Left ventricle myocardium inferior (tissue), 1 donor: ENCODE results near the gene ISG15. TPM values are rescaled to one million over a fixed set of nuclear protein-coding genes. Genes with fewer than 3 reads are reported as not detected.

Source experiments
- DNase-seq: peaks from one replicate; pipeline ENCODE4 v3.0.0-alpha.2; 2020
- H3K27ac ChIP-seq: fragments of 200-600 bp; replicated peaks from 2 replicates; pipeline ENCODE4 v1.8.0; 2021
- H3K27me3 ChIP-seq: fragments of 200-600 bp; 2 replicates; pipeline ENCODE4 v1.8.0; 2021; ENCODE audit warnings: low read depth
- H3K36me3 ChIP-seq: fragments of 200-600 bp; 2 replicates; pipeline ENCODE4 v1.8.0; 2021
- H3K4me1 ChIP-seq: fragments of 200-600 bp; 2 replicates; pipeline ENCODE4 v1.8.0; 2021
- H3K4me3 ChIP-seq: fragments of 200-600 bp; 2 replicates; pipeline ENCODE4 v1.8.0; 2021; ENCODE audit warnings: mild to moderate bottlenecking, moderate library complexity
- H3K9me3 ChIP-seq: fragments of 200-600 bp; replicated peaks from 2 replicates; pipeline ENCODE4 v1.8.0; 2021
- intact Hi-C: fragments of 100-400 bp; cut with micrococcal nuclease; formaldehyde crosslinking; loops from one replicate; pipeline ENCODE4 v1.11.0; 2022
- total RNA-seq: library from RNA; stranded (reverse); fragmentation: NEBNext Ultra II Directional; extraction: Animal tissue kit (Norgen Biotek cat#: 25700); gene quantifications from one replicate; pipeline ENCODE4 v1.2.1, GENCODE V29; 2021
- TF ChIP-seq, protein P1 (sequence below): fragments of 200-600 bp; IDR thresholded peaks from 2 replicates; pipeline ENCODE4 v1.8.0; 2021; ENCODE audit warnings: antibody characterized with exemption, mild to moderate bottlenecking, borderline replicate concordance
- donor health status: DM: no; HTN: yes; CAD: no; lungs with severe emphysema.

Gene ISG15
- total RNA-seq, 1 donor from 2014 or later = 14.5 TPM

- H3K4me1 ChIP-seq = peaks cover 17% of the 10 kb centered on the region
- H3K27me3 ChIP-seq = peaks cover 89% of the 10 kb centered on the region
- no peaks in the 10 kb centered on the region for H3K9me3 ChIP-seq
Observed at GRCh38 chr1:970973-971730, 42.1 kb upstream of the ISG15 start.

DNA sequence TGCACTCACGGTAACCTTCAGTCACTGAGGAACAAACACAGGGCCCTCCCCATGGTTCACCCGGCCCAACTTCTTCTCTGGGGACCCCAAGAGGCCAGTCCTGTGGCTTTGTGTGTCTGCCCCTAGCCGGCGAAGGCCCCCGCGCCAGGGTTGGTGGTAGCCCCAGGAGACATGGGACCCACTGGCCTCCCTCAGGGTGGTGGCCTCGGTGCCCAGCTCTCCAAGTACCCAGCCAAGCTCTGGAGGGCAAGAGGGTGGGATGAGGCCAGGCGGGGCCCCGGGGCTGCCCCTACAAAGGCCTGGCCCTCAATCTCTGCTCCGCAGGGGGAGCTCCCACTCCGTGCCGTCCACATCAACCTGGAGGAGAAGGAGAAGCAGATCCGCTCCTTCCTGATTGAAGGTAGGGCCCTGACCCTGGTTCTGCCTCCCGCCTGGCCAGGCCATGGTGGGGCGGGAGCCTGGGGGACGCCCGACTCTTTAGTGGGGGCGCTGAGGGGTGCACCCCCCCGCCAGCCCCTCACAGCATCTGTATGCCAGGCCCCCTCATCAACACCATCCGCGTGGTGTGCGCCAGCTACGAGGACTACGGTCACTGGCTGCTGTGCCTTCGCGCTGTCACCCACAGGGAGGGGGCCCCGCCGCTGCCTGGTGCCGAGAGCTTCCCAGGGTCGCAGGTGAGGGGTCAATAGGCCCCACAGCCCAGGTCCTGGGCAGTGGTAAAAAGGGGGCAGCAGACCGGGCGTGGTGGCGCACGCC lies 41.4 kb upstream of the ISG15 start:
- Histone ChIP-seq H3K27ac (no peak overlapping the region), H3K36me3 (no peaks in the 10 kb centered on the region), H3K27me3 (peaks cover 92% of the 10 kb centered on the region), H3K4me1 (peaks cover 13% of the 10 kb centered on the region), H3K9me3 (no peaks in the 10 kb centered on the region), H3K4me3 (no peak overlapping the region)
- no peak for DNase-seq
- intact Hi-C loops = no loop called here
- TF ChIP-seq, protein P1, sequence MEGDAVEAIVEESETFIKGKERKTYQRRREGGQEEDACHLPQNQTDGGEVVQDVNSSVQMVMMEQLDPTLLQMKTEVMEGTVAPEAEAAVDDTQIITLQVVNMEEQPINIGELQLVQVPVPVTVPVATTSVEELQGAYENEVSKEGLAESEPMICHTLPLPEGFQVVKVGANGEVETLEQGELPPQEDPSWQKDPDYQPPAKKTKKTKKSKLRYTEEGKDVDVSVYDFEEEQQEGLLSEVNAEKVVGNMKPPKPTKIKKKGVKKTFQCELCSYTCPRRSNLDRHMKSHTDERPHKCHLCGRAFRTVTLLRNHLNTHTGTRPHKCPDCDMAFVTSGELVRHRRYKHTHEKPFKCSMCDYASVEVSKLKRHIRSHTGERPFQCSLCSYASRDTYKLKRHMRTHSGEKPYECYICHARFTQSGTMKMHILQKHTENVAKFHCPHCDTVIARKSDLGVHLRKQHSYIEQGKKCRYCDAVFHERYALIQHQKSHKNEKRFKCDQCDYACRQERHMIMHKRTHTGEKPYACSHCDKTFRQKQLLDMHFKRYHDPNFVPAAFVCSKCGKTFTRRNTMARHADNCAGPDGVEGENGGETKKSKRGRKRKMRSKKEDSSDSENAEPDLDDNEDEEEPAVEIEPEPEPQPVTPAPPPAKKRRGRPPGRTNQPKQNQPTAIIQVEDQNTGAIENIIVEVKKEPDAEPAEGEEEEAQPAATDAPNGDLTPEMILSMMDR = no peak

More at GRCh38 chr1:970973-971730, 42.1 kb upstream of the ISG15 start:
- no peak overlapping the region for H3K4me3 ChIP-seq
- intact Hi-C loops = no loop called here
- TF ChIP-seq, protein P1 = no peak
- H3K36me3 ChIP-seq = no peaks in the 10 kb centered on the region
- H3K27ac ChIP-seq = no peak overlapping the region
- no peak for DNase-seq

DNA sequence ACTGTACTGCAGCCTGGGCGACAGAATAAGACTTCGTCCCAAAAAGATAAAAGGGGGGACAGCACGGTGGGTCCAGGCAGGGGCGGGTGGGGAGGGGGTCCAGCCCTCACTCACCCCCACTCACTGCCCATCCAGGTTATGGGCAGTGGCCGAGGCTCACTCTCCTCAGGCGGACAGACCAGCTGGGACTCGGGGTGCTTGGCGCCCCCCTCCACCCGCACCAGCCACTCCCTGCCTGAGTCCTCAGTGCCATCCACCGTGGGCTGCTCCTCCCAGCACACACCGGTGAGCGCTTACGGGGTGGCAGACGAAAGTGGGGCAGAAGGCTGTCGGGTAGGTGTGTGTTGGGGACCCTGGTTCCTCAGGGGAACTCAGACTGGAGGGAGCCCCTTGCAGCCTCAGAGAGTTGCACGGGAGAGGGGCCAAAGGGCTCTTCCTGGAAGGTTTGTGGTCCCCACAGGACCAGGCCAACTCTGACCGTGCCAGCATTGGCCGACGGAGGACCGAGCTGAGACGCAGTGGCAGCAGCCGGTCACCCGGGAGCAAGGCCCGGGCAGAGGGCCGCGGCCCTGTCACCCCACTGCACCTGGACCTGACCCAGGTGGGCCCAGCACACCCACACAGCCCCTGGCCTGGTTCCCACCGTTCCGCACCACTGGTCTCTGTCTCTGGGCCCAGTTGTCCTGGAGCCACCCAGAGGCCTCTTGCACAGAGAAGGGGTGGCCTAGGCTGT lies 40.4 kb upstream of the ISG15 start:
- intact Hi-C loops = no loop called here
- peaks cover 7% of the 10 kb centered on the region for H3K4me1 ChIP-seq
- TF ChIP-seq, protein P1 = no peak
- H3K27me3 ChIP-seq = peaks cover 84% of the 10 kb centered on the region
- DNase-seq = no peak
- H3K4me3 ChIP-seq = no peak overlapping the region
- H3K36me3 ChIP-seq = no peaks in the 10 kb centered on the region
- H3K9me3 ChIP-seq = no peaks in the 10 kb centered on the region
- peak overlapping the region; percentile 76 for H3K27ac ChIP-seq

- Histone ChIP-seq H3K27me3 (peaks cover 76% of the 10 kb centered on the region), H3K4me1 (peaks cover 9% of the 10 kb centered on the region), H3K27ac (peak overlapping the region; percentile 76), H3K9me3 (no peaks in the 10 kb centered on the region), H3K4me3 (no peak overlapping the region), H3K36me3 (peaks cover 6% of the 10 kb centered on the region)
- DNase-seq = no peak
- intact Hi-C loops = no loop called here
- TF ChIP-seq, protein P1 = no peak
Observed at GRCh38 chr1:973459-974292, 39.6 kb upstream of the ISG15 start.

DNA sequence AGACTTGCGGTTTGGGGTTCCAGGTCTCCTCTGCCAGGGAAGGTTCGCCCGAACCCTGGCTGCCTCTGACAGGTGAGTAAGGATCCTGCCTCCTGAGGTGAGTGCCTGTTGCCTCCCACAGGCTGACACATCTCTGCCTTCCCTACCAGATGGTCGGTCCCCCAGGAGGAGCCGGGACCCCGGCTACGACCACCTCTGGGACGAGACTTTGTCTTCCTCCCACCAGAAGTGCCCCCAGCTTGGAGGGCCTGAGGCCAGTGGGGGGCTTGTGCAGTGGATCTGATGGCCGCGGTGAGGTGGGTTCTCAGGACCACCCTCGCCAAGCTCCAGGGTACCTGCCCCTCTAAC lies 39.0 kb upstream of the ISG15 start:
- H3K27ac ChIP-seq = peak overlapping the region; percentile 76
- H3K4me3 ChIP-seq = no peak overlapping the region
- peaks cover 15% of the 10 kb centered on the region for H3K4me1 ChIP-seq
- no peak for DNase-seq
- TF ChIP-seq, protein P1 = no peak
- peaks cover 12% of the 10 kb centered on the region for H3K36me3 ChIP-seq
- intact Hi-C loops = no loop called here
- peaks cover 70% of the 10 kb centered on the region for H3K27me3 ChIP-seq
- no peaks in the 10 kb centered on the region for H3K9me3 ChIP-seq
